Activated CD4-positive, alpha-beta memory T cell treated with anti-CD3 and anti-CD28 coated beads for 36 hours (primary cell): Measurements from ENCODE around the gene LRIG1. TPM values are rescaled to one million over a fixed set of nuclear protein-coding genes. Genes with fewer than 3 reads are reported as not detected.

Source experiments
- CTCF ChIA-PET: fragments of 350-600 bp; sonication (Branson Sonifier 250); formaldehyde crosslinking; loops from one replicate; lab custom pipeline; 2021; ENCODE audit warnings: antibody characterized with exemption, inconsistent platforms; lab: Charles Lee
- POLR2A ChIA-PET: fragments of 350-600 bp; sonication (Branson Sonifier 250); formaldehyde crosslinking; loops from one replicate; lab custom pipeline; 2021; ENCODE audit warnings: antibody characterized with exemption; lab: Charles Lee
- DNase-seq: peaks from one replicate; pipeline ENCODE4 v3.0.0-alpha.2; 2020
- H3K27ac Mint-ChIP-seq: one replicate; pipeline ENCODE4 v1.8.0; 2021; ENCODE audit warnings: mixed read lengths
- H3K27me3 Mint-ChIP-seq: one replicate; pipeline ENCODE4 v1.8.0; 2021; ENCODE audit warnings: mixed read lengths
- H3K36me3 Mint-ChIP-seq: one replicate; pipeline ENCODE4 v1.8.0; 2021; ENCODE audit warnings: mixed read lengths
- H3K4me1 Mint-ChIP-seq: one replicate; pipeline ENCODE4 v1.8.0; 2021; ENCODE audit warnings: low read depth, mixed read lengths
- H3K4me3 Mint-ChIP-seq: one replicate; pipeline ENCODE4 v1.8.0; 2021; ENCODE audit warnings: mild to moderate bottlenecking, mixed read lengths
- H3K9me3 Mint-ChIP-seq: one replicate; pipeline ENCODE4 v1.8.0; 2021; ENCODE audit warnings: mixed read lengths
- intact Hi-C: fragments of 100-400 bp; cut with micrococcal nuclease; formaldehyde crosslinking; loops from one replicate; pipeline ENCODE4 v1.15.1; 2023
- total RNA-seq, 2 experiments: library from RNA; stranded (reverse); gene quantifications; one replicate each; pipeline ENCODE4 v1.2.3, GENCODE V29; 2021

The LRIG1 gene
- total RNA-seq, 2 experiments from 2014 or later: 35.3 to 40.4 TPM

DNA sequence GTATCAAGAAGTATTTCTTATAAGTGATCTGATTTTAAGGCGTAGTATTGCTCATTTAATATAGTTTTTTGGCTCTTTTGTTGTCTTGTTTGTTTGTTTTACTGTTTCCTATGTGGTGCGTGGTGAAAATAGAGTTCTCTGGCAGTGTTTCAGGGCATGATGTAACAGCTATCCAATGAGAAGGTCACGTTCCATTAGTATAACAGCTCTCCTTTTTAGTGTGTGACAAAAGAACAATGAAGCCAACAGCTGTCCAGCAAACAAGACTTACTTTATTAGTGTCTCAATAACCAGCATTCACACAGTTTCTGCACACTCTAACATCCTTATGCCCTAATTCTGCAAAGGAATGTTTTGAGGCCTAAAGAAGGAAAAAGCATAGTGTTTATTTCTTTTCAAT is 152.1 kb downstream of the LRIG1 start:
- Mint-ChIP-seq H3K4me3 (no peak overlapping the region), H3K4me1 (no peaks in the 10 kb centered on the region), H3K36me3 (peaks cover 26% of the 10 kb centered on the region), H3K27ac (no peak overlapping the region), H3K9me3 (no peaks in the 10 kb centered on the region), H3K27me3 (no peaks in the 10 kb centered on the region)
- CTCF ChIA-PET: interaction anchor here (0.8 to 1.3 kb wide), 2 partner anchors 87 to 209 kb away, joined by 6 read pairs; no protein-coding TSS in a partner anchor
- POLR2A ChIA-PET: no interaction called here
- intact Hi-C loops: no loop called here
- DNase-seq: no peak

DNA sequence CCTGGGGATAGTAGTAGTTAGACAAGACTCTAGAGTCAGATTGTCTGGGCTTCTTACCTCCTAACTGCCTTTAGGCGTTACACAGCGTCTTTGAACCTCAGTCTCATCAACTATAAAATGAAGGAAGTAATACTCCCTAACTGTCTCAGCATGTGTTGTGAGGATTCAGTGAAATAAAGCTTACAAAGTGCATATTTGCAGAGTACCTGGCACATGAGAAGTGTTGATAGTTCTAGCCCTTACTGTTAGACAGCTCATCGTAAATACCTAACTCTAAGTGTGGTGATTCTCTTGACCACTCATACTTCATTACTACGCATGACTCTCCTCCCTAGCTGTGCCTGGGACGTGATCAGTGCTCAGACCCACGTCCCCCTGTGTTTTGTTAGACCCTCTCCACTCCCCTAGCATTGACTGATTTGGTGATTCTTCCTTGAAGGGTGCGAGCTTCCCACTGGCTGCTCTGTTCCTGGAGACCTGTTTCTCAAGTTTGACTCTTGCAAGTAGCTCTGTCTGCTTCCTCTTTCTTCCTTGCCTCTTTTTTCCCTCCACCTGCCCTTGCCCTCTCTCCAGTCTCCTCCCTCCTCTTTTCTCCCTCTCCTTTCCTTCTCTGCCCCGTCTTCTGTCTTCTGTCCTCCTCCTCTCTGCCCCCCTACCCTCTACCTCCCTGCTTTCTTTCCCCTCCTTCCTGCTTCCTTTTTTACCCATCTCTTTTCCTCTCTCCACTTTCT is 155.8 kb downstream of the LRIG1 start:
- Mint-ChIP-seq H3K36me3 (peaks cover 19% of the 10 kb centered on the region), H3K4me1 (no peaks in the 10 kb centered on the region), H3K27me3 (no peaks in the 10 kb centered on the region), H3K27ac (no peak overlapping the region), H3K9me3 (no peaks in the 10 kb centered on the region), H3K4me3 (no peak overlapping the region)
- no peak for DNase-seq
- POLR2A ChIA-PET: no interaction called here
- CTCF ChIA-PET: interaction anchor here (4.0 kb wide), 1 partner anchor 33 kb away, joined by 16 read pairs; no protein-coding TSS in a partner anchor
- intact Hi-C loops: no loop called here

DNA sequence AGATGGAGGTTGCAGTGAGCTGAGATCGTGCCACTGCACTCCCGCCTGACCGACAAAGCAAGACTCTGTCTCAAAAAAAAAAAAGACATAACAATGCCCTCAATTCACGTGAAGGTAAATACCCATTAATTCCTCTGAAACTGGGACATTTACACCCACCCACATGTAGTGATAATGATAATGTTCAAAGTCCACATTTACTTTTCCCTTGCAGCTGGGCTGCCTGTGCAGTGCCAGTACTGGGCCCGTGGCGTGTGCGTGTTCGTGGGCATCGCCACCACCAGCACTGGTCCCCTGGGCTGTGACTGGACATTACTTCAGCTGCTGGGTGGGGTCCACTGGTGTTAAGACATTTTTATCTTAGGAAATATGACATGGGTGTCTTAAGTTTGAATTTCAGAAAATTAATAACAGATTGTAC is 156.4 kb downstream of the LRIG1 start:
- Mint-ChIP-seq H3K4me1 (peaks cover under 1% of the 10 kb centered on the region), H3K27ac (no peak overlapping the region), H3K27me3 (no peaks in the 10 kb centered on the region), H3K4me3 (no peak overlapping the region), H3K36me3 (peaks cover 19% of the 10 kb centered on the region), H3K9me3 (no peaks in the 10 kb centered on the region)
- intact Hi-C loops: no loop called here
- no peak for DNase-seq
- CTCF ChIA-PET: interaction anchor here (0.9 to 4.0 kb wide), 2 partner anchors 33 to 90 kb away, joined by 3 to 16 read pairs; no protein-coding TSS in a partner anchor
- POLR2A ChIA-PET: no interaction called here

DNA sequence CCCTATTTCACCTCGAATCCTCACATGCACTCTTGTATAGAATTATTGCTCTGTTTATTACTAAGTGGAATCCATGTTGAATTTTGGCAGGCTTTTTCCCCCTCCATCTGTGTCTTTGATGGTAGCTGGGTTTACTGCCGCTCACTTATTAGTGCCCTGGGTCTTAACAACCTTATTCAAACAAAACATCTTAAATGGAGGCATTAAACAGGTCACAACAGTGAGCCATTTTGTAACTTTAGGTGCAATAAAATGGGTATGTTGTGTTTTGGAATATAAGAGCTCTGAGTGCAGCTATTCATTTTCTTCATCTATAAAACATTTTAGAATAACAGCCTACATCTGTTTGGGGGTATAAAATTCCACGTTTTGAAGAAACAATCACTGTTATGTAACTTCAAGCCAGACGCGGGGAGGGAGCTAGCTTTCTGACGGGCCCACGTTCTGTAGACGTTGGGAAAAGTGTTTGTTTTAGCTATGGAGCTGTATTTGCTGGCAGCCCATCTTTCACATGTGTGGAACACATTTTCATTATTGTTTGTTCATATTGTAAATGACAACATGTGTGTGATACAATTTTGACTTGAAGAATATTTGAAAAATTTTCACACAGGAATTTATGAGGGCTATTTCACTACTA is 158.0 kb downstream of the LRIG1 start:
- no peak for DNase-seq
- H3K27ac Mint-ChIP-seq: no peak overlapping the region
- CTCF ChIA-PET: interaction anchor here (0.6 to 4.0 kb wide), 2 partner anchors 35 to 595 kb away, joined by 3 to 16 read pairs; no protein-coding TSS in a partner anchor
- H3K4me1 Mint-ChIP-seq: peaks cover 3% of the 10 kb centered on the region
- intact Hi-C loops: no loop called here
- POLR2A ChIA-PET: no interaction called here
- no peaks in the 10 kb centered on the region for H3K9me3 Mint-ChIP-seq
- H3K4me3 Mint-ChIP-seq: no peak overlapping the region
- H3K27me3 Mint-ChIP-seq: no peaks in the 10 kb centered on the region
- peaks cover 14% of the 10 kb centered on the region for H3K36me3 Mint-ChIP-seq

DNA sequence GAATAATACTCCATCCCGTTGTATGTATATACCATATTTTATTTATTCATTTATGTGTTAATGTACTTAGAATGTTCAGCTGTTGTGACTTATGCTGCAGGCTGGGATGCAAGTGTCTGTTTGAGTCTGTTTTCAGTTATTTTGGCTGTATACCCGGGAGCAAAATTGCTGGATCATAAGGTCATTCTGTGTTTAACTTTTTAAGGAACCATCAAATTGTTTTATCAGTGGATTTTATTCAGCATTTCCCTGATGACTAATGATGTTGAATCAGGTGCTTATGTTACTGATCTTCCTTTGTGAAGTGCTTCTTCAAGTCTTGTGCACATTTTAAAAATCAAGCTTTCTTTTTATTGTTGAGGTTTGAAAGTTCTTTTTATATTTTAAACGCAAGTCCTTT is 161.9 kb downstream of the LRIG1 start:
- no peaks in the 10 kb centered on the region for H3K36me3 Mint-ChIP-seq
- no peak for DNase-seq
- ChIA-PET CTCF (interaction anchor here (2.4 kb wide), 1 partner anchor 39 kb away, joined by 7 read pairs; no protein-coding TSS in a partner anchor), POLR2A (no interaction called here)
- no peak overlapping the region for H3K27ac Mint-ChIP-seq
- peaks cover 20% of the 10 kb centered on the region for H3K4me1 Mint-ChIP-seq
- H3K27me3 Mint-ChIP-seq: no peaks in the 10 kb centered on the region
- intact Hi-C loops: no loop called here
- H3K4me3 Mint-ChIP-seq: no peak overlapping the region
- no peaks in the 10 kb centered on the region for H3K9me3 Mint-ChIP-seq

DNA sequence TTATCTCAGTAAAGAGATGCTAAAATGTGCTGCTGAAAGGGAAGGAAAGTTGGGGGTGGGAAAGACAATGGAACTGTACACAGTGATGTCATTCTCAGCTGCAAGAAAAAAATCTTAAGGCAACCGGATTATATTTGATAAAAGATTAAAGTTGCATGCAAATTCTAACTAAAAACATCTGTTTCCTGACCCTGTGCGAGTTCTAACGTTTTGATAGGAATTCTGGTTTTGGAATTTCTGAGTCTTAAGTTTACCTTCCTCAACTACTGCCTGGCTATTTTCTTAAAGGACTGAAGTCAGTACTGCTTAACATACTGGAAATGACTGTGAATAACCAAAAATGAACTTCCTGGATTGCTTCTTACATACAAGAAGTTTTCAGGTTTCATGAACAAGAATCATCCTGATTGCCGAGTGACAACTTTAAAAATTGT is 164.5 kb downstream of the LRIG1 start:
- H3K27ac Mint-ChIP-seq: no peak overlapping the region
- H3K36me3 Mint-ChIP-seq: no peaks in the 10 kb centered on the region
- DNase-seq: no peak
- no peak overlapping the region for H3K4me3 Mint-ChIP-seq
- intact Hi-C loops: loop anchor here (1.0 kb wide), 1 partner anchor 33 kb away; no protein-coding TSS in a partner anchor
- H3K27me3 Mint-ChIP-seq: no peaks in the 10 kb centered on the region
- ChIA-PET POLR2A (no interaction called here), CTCF (no interaction called here)
- no peaks in the 10 kb centered on the region for H3K9me3 Mint-ChIP-seq
- peaks cover 26% of the 10 kb centered on the region for H3K4me1 Mint-ChIP-seq

DNA sequence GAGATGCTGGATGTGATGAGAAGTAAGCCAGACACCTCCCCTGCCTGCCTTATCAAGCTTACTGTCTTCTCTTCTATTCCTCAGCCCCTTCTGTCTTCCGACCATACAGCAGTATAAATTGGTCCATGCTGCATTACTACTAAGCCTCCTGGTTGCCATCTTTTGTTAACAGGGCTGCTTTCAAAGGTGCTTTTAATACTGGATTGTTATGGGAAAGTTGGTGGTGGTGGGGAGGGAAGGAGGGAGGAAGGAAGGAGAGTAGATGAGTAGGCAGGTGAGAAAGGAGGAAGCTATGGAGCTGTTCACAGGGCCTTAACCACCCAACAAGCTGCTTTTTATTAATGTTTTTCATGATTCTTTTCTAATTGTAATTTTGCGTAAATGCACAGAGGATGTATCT is 165.2 kb downstream of the LRIG1 start:
- Mint-ChIP-seq H3K27ac (no peak overlapping the region), H3K4me1 (peaks cover 26% of the 10 kb centered on the region), H3K9me3 (no peaks in the 10 kb centered on the region), H3K36me3 (no peaks in the 10 kb centered on the region), H3K4me3 (no peak overlapping the region), H3K27me3 (no peaks in the 10 kb centered on the region)
- intact Hi-C loops: loop anchor here (1.0 kb wide), 1 partner anchor 32 kb away; no protein-coding TSS in a partner anchor
- ChIA-PET POLR2A (no interaction called here), CTCF (no interaction called here)
- DNase-seq: no peak
